K562 (cell line): ENCODE data around the gene TRNP1. TPM values are rescaled to one million over a fixed set of nuclear protein-coding genes. Genes with fewer than 3 reads are reported as not detected.

ENCODE experiments used
- DPF2 ChIP-seq: fragments of 450-650 bp; IDR thresholded peaks from 2 replicates; pipeline ENCODE4 v1.6.1; 2016
- HOXB6 ChIP-seq: fragments of 250-450 bp; sonication (Bioruptor Pico); IDR thresholded peaks from 2 replicates; pipeline ENCODE4 v1.5.1; 2022; ENCODE audit warnings: mild to moderate bottlenecking, borderline replicate concordance
- MAFG ChIP-seq: fragments of 450-650 bp; conservative IDR thresholded peaks from 2 replicates; pipeline ENCODE4 v1.6.1; 2016; ENCODE audit warnings: missing genetic modification characterization, missing compliant biosample characterization
- MAFK ChIP-seq: IDR thresholded peaks from 2 replicates; pipeline ENCODE4 v1.6.1; 2011; ENCODE audit warnings: low read length, improper control_type of control experiment
- MEF2A ChIP-seq: IDR thresholded peaks from 2 replicates; pipeline ENCODE4 v1.6.1; 2011; ENCODE audit warnings: low read depth, mild to moderate bottlenecking, low read length, moderate library complexity; ENCODE audit not compliant: control insufficient read depth
- PHB2 ChIP-seq: fragments of 450-650 bp; IDR thresholded peaks from 2 replicates; pipeline ENCODE4 v1.6.1; 2017; ENCODE audit warnings: low read depth
- RBM25 ChIP-seq: fragments of 200-400 bp; formaldehyde crosslinking; IDR thresholded peaks from 2 replicates; pipeline ENCODE4 v1.6.1; 2018; ENCODE audit warnings: low read length, low read depth, moderate library complexity; ENCODE audit not compliant: severe bottlenecking
- SMARCE1 ChIP-seq: fragments of 450-650 bp; IDR thresholded peaks from 2 replicates; pipeline ENCODE4 v1.7.1; 2016; ENCODE audit warnings: mild to moderate bottlenecking
- ZFP30 ChIP-seq: fragments of 250-450 bp; sonication (Bioruptor Pico); IDR thresholded peaks from 2 replicates; pipeline ENCODE4 v1.8.0; 2022; ENCODE audit warnings: moderate library complexity, mild to moderate bottlenecking, inconsistent platforms, borderline replicate concordance
- polyA plus RNA-seq, 8 experiments: library from polyadenylated mRNA; depleted of rRNA in 4 of 8; stranded (reverse) in 5 of 8; unstranded in 3 of 8; fragments of >200 nt; fragmentation: Nextera tagmentation in 2 of 8; fragmentation: Illumina TruSeq in 1 of 8; extraction: Ambion mirVana in 2 of 8; extraction: Trizol in 1 of 8; gene quantifications; 2 replicates each; pipeline versions ENCODE4 v1.2.1 to v1.2.3, GENCODE V29; 2011 to 2014; ENCODE audit warnings: inconsistent platforms in 1 of 8, missing spikeins in 1 of 8
- total RNA-seq, 7 experiments: library from RNA; depleted of rRNA in 6 of 7; stranded (reverse); fragments of >200 nt in 6 of 7; fragmentation: Illumina TruSeq in 2 of 7; extraction: Trizol in 2 of 7; gene quantifications; 2 replicates each; pipeline versions ENCODE4 v1.2.1 to v1.2.3, GENCODE V29; 2011 to 2021; ENCODE audit warnings: low replicate concordance in 1 of 7
- TF ChIP-seq, protein P1 (sequence below), 2 experiments: fragments of 450-650 bp; IDR thresholded peaks; 2 replicates each; pipeline ENCODE4 v1.6.1; 2018; ENCODE audit warnings: mild to moderate bottlenecking in 2 of 2, low read depth in 1 of 2; ENCODE audit not compliant: partially characterized antibody in 2 of 2
- TF ChIP-seq, protein P2 (sequence below): fragments of 250-450 bp; sonication (Bioruptor Pico); IDR thresholded peaks from 2 replicates; pipeline ENCODE4 v1.8.0; 2022; ENCODE audit warnings: moderate library complexity, mild to moderate bottlenecking, inconsistent platforms

Gene TRNP1
- total and polyA plus RNA-seq, 9 of the 15 experiments (the other 6 are each of a cell fraction or from before 2014, with no cell fraction given), result 0.03 to 1.3 (median 0.95) TPM

DNA sequence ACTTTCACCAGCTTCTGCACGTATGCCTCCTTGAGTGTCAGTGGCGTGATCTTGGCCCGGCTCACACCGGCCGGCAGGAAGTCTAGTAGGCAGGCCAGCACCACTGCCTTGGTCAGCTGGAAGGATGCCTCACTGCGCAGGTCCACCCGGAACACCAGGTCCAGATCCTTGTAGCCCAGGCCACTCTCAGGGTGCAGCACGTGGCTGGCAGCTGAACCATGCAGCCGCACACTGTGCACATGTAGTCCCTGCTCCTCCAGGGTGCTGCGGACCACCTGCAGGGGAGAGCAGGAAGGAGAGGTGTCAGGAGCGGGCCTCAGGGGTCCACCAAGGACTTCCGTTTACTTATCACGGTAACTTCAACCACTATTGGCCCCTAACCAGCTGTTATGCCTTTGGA is 13.2 kb downstream of the TRNP1 start (continued):
- TF ChIP-seq, protein P1, sequence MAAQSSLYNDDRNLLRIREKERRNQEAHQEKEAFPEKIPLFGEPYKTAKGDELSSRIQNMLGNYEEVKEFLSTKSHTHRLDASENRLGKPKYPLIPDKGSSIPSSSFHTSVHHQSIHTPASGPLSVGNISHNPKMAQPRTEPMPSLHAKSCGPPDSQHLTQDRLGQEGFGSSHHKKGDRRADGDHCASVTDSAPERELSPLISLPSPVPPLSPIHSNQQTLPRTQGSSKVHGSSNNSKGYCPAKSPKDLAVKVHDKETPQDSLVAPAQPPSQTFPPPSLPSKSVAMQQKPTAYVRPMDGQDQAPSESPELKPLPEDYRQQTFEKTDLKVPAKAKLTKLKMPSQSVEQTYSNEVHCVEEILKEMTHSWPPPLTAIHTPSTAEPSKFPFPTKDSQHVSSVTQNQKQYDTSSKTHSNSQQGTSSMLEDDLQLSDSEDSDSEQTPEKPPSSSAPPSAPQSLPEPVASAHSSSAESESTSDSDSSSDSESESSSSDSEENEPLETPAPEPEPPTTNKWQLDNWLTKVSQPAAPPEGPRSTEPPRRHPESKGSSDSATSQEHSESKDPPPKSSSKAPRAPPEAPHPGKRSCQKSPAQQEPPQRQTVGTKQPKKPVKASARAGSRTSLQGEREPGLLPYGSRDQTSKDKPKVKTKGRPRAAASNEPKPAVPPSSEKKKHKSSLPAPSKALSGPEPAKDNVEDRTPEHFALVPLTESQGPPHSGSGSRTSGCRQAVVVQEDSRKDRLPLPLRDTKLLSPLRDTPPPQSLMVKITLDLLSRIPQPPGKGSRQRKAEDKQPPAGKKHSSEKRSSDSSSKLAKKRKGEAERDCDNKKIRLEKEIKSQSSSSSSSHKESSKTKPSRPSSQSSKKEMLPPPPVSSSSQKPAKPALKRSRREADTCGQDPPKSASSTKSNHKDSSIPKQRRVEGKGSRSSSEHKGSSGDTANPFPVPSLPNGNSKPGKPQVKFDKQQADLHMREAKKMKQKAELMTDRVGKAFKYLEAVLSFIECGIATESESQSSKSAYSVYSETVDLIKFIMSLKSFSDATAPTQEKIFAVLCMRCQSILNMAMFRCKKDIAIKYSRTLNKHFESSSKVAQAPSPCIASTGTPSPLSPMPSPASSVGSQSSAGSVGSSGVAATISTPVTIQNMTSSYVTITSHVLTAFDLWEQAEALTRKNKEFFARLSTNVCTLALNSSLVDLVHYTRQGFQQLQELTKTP (IDR thresholded peaks at IDR 0.05; ENCODE audit: low read depth in 1 of 2, partially characterized antibody in 2 of 2), result no peak
- TF ChIP-seq MEF2A (no peak), SMARCE1 (no peak), PHB2 (no peak), MAFK (no peak), HOXB6 (no peak), ZFP30 (CRISPR knock-in tag) (no peak), MAFG (tag) (no peak), DPF2 (no peak), RBM25 (no peak)
- TF ChIP-seq, protein P2, sequence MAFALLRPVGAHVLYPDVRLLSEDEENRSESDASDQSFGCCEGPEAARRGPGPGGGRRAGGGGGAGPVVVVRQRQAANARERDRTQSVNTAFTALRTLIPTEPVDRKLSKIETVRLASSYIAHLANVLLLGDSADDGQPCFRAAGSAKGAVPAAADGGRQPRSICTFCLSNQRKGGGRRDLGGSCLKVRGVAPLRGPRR, result no peak
